Mammary epithelial cell (primary cell): Measurements from ENCODE around the gene ARPC1A.
A peak's percentile ranks its signal among the peaks of the same experiment; 100 is the strongest.

Experiments
- CTCF ChIP-seq, 2 donors: IDR thresholded peaks in 1 of 2; conservative IDR thresholded peaks in 1 of 2; 2 replicates each; pipeline ENCODE4 v1.5.1; 2011 to 2012; ENCODE audit warnings: inconsistent platforms in 2 of 2, low read length in 2 of 2, mild to moderate bottlenecking in 2 of 2, control low read depth in 1 of 2, low read depth in 1 of 2; ENCODE audit not compliant: insufficient read depth in 1 of 2; ENCODE audit errors: extremely low read depth in 1 of 2
- EZH2 ChIP-seq: IDR thresholded peaks from 2 replicates; pipeline ENCODE4 v1.6.1; 2012; ENCODE audit warnings: low read length, inconsistent platforms, borderline replicate concordance

GRCh38 chr7:99278180-99278579 lies 47.5 kb upstream of the ARPC1A start:
- TF ChIP-seq CTCF (conservative IDR thresholded peaks at IDR 0.05 in 1 of 2, IDR thresholded peaks at IDR 0.05 in 1 of 2; ENCODE audit: extremely low read depth in 1 of 2, insufficient read depth in 1 of 2, low read depth in 1 of 2, low read length in 2 of 2), result peak in 1 of 2 donors; percentile 11
- no peak for TF ChIP-seq EZH2
